Astrocyte (in vitro differentiated cells and primary cell): ENCODE measurements around the gene SFTPA2.

ENCODE experiments used
- CTCF ChIP-seq: IDR thresholded peaks from 2 replicates; pipeline ENCODE4 v1.5.1; 2011; ENCODE audit warnings: low read depth, mild to moderate bottlenecking, inconsistent platforms, low read length, moderate library complexity; ENCODE audit not compliant: insufficient read depth
- EZH2 ChIP-seq: IDR thresholded peaks from 2 replicates; pipeline ENCODE4 v1.6.1; 2012; ENCODE audit warnings: mild to moderate bottlenecking, low read length, inconsistent platforms; ENCODE audit not compliant: insufficient read depth

- no peak for TF ChIP-seq CTCF
- TF ChIP-seq EZH2 = no peak
Measured at GRCh38 chr10:79604294-79604693, 44.1 kb upstream of the SFTPA2 start.
